Peyer's patch (tissue), 4 donors: ENCODE results near the gene TTC9C.
A peak's percentile ranks its signal among the peaks of the same experiment; 100 is the strongest.

Source experiments
- POLR2A ChIP-seq, 2 donors: fragments of 450-650 bp; IDR thresholded peaks; one replicate each; pipeline ENCODE4 v1.5.1; 2017; ENCODE audit warnings: antibody characterized with exemption in 2 of 2, mild to moderate bottlenecking in 2 of 2, moderate library complexity in 2 of 2
- TF ChIP-seq, protein P1 (sequence below), 6 experiments: fragments of 450-650 bp in 4 of 6; fragments of 200-600 bp in 2 of 6; sonication (generic) in 1 of 6; IDR thresholded peaks; one replicate each; pipeline ENCODE4 v1.5.1; 2017 to 2019; ENCODE audit warnings: antibody characterized with exemption in 6 of 6, mild to moderate bottlenecking in 3 of 6, moderate library complexity in 1 of 6

DNA sequence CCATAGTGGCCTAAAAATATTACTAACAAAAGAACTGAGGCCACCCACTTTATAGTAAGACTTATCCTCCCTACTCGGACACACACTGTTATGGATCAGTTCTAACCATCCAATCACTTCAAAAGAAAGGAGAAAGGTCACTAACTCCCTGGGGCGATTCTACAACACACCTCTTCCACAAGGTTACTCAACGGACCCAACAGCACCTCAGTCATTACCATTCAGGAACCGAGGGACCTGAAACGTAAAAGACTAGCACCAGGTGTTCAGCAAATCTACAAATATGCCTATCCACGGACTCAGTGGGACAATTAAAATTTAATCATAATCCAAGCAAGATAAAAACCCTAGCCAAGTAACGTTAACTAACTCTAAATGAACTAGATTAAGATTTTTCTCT is 2.6 kb upstream of the TTC9C start:
- TF ChIP-seq, protein P1, sequence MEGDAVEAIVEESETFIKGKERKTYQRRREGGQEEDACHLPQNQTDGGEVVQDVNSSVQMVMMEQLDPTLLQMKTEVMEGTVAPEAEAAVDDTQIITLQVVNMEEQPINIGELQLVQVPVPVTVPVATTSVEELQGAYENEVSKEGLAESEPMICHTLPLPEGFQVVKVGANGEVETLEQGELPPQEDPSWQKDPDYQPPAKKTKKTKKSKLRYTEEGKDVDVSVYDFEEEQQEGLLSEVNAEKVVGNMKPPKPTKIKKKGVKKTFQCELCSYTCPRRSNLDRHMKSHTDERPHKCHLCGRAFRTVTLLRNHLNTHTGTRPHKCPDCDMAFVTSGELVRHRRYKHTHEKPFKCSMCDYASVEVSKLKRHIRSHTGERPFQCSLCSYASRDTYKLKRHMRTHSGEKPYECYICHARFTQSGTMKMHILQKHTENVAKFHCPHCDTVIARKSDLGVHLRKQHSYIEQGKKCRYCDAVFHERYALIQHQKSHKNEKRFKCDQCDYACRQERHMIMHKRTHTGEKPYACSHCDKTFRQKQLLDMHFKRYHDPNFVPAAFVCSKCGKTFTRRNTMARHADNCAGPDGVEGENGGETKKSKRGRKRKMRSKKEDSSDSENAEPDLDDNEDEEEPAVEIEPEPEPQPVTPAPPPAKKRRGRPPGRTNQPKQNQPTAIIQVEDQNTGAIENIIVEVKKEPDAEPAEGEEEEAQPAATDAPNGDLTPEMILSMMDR (IDR thresholded peaks at IDR 0.05), result no peak
- peak in 1 of 2 donors; percentile 44 for TF ChIP-seq POLR2A (IDR thresholded peaks at IDR 0.05)
